ENCODE data around the gene USP47. TPM values are rescaled to one million over a fixed set of nuclear protein-coding genes. Genes with fewer than 3 reads are reported as not detected.

USP47 gene
- polyA plus RNA-seq, 1 experiment: 35.0 TPM

- TF ChIP-seq, protein P1, sequence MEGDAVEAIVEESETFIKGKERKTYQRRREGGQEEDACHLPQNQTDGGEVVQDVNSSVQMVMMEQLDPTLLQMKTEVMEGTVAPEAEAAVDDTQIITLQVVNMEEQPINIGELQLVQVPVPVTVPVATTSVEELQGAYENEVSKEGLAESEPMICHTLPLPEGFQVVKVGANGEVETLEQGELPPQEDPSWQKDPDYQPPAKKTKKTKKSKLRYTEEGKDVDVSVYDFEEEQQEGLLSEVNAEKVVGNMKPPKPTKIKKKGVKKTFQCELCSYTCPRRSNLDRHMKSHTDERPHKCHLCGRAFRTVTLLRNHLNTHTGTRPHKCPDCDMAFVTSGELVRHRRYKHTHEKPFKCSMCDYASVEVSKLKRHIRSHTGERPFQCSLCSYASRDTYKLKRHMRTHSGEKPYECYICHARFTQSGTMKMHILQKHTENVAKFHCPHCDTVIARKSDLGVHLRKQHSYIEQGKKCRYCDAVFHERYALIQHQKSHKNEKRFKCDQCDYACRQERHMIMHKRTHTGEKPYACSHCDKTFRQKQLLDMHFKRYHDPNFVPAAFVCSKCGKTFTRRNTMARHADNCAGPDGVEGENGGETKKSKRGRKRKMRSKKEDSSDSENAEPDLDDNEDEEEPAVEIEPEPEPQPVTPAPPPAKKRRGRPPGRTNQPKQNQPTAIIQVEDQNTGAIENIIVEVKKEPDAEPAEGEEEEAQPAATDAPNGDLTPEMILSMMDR (IDR thresholded peaks at IDR 0.05; ENCODE audit: low read depth, low read length): no peak
- no peaks in the 10 kb centered on the region for H3K9me3 ChIP-seq (ENCODE audit: control insufficient read depth, insufficient read depth, low read length)
- no peak for DNase-seq (ENCODE audit: low read depth, low spot score)
- no peak overlapping the region for H3K27ac ChIP-seq (ENCODE audit: low read depth, low read length)
- no peak overlapping the region for H3K4me3 ChIP-seq (ENCODE audit: low read depth, low read length)
- H3K27me3 ChIP-seq (ENCODE audit: control insufficient read depth, insufficient read depth, low read length): no peaks in the 10 kb centered on the region
- CTCF ChIA-PET: interaction anchor here (1.4 kb wide), 1 partner anchor 139 kb away, joined by 3 read pairs; no protein-coding TSS in a partner anchor
- POLR2A ChIA-PET: no interaction called here
Measured at GRCh38 chr11:11937957-11938356, 96.2 kb downstream of the USP47 start.

GRCh38 chr11:11940551-11940950 is 98.8 kb downstream of the USP47 start:
- Histone ChIP-seq H3K27ac (ENCODE audit: low read depth, low read length) (no peak overlapping the region), H3K9me3 (ENCODE audit: control insufficient read depth, insufficient read depth, low read length) (no peaks in the 10 kb centered on the region), H3K27me3 (ENCODE audit: control insufficient read depth, insufficient read depth, low read length) (no peaks in the 10 kb centered on the region), H3K4me3 (ENCODE audit: low read depth, low read length) (no peak overlapping the region)
- POLR2A ChIA-PET: no interaction called here
- no peak for DNase-seq (ENCODE audit: low read depth, low spot score)
- TF ChIP-seq, protein P1 (IDR thresholded peaks at IDR 0.05; ENCODE audit: low read depth, low read length): no peak
- CTCF ChIA-PET: interaction anchor here (2.2 kb wide), 1 partner anchor 104 kb away, joined by 7 read pairs; no protein-coding TSS in a partner anchor

DNA sequence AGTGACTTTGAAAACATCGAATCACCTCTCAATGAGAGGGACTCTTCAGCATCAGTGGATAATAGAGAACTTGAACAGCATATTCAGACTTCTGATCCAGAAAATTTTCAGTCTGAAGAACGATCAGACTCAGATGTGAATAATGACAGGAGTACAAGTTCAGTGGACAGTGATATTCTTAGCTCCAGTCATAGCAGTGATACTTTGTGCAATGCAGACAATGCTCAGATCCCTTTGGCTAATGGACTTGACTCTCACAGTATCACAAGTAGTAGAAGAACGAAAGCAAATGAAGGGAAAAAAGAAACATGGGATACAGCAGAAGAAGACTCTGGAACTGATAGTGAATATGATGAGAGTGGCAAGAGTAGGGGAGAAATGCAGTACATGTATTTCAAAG is 100.9 kb downstream of the USP47 start:
- TF ChIP-seq, protein P1 (IDR thresholded peaks at IDR 0.05; ENCODE audit: low read depth, low read length): no peak
- DNase-seq (ENCODE audit: low read depth, low spot score): no peak
- Histone ChIP-seq H3K27me3 (ENCODE audit: control insufficient read depth, insufficient read depth, low read length) (no peaks in the 10 kb centered on the region), H3K4me3 (ENCODE audit: low read depth, low read length) (no peak overlapping the region), H3K27ac (ENCODE audit: low read depth, low read length) (no peak overlapping the region), H3K9me3 (ENCODE audit: control insufficient read depth, insufficient read depth, low read length) (no peaks in the 10 kb centered on the region)
- CTCF ChIA-PET: interaction anchor here (2.2 kb wide), 1 partner anchor 102 kb away, joined by 7 read pairs; no protein-coding TSS in a partner anchor
- POLR2A ChIA-PET: no interaction called here

DNA sequence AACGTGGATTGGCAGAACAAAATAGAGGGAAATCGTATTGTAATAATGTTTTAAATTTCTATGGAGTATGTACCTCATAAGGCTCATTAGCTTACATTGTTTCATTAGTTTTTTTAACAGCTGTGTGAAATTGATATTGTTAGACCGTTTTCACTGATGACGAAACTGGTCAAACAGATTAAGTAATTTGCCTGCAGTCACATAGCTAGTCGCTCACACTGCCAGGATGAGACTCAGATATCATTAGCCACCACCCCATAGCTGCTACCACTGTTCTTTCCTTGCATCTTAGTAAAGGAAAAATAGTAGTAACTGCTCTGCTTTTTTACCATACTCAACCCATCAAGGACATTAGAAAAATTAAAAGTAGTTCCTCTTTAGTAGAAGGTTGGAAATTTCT is 102.7 kb downstream of the USP47 start:
- DNase-seq (ENCODE audit: low read depth, low spot score): no peak
- H3K27me3 ChIP-seq (ENCODE audit: control insufficient read depth, insufficient read depth, low read length): no peaks in the 10 kb centered on the region
- ChIA-PET CTCF (interaction anchor here (1.2 to 1.6 kb wide), 3 partner anchors 12 to 145 kb away, joined by 3 to 5 read pairs (median 4); no protein-coding TSS in a partner anchor), POLR2A (no interaction called here)
- TF ChIP-seq, protein P1 (IDR thresholded peaks at IDR 0.05; ENCODE audit: low read depth, low read length): no peak
- H3K4me3 ChIP-seq (ENCODE audit: low read depth, low read length): no peak overlapping the region
- no peaks in the 10 kb centered on the region for H3K9me3 ChIP-seq (ENCODE audit: control insufficient read depth, insufficient read depth, low read length)
- H3K27ac ChIP-seq (ENCODE audit: low read depth, low read length): no peak overlapping the region

DNA sequence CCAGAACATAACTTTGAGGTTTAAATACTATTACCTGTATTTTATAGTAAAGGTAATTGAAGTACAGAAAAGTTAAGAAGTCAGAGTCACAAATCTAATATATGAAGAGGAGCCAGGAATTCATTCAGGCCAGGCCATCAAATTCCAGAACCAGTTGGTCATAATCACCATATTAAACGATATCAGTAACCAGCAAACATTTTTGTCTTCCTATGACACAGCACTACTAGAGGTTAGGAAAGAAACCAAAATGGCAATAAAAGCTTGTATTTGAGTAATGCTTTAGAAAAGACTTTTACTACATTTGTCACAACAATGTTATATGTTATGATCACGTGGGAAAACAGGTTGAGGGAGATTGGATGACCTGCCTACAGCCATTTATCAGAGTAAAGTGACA is 104.4 kb downstream of the USP47 start:
- CTCF ChIA-PET: interaction anchor here (0.6 to 2.1 kb wide), 3 partner anchors 14 to 147 kb away, joined by 3 to 15 read pairs (median 6); no protein-coding TSS in a partner anchor
- Histone ChIP-seq H3K4me3 (ENCODE audit: low read depth, low read length) (no peak overlapping the region), H3K27me3 (ENCODE audit: control insufficient read depth, insufficient read depth, low read length) (no peaks in the 10 kb centered on the region), H3K9me3 (ENCODE audit: control insufficient read depth, insufficient read depth, low read length) (no peaks in the 10 kb centered on the region), H3K27ac (ENCODE audit: low read depth, low read length) (no peak overlapping the region)
- TF ChIP-seq, protein P1 (IDR thresholded peaks at IDR 0.05; ENCODE audit: low read depth, low read length): no peak
- no peak for DNase-seq (ENCODE audit: low read depth, low spot score)
- POLR2A ChIA-PET: no interaction called here

All from AG04450 (cell line).